GM19452 (cell line): ENCODE measurements around the gene RNF121.

Experiments used
- ATAC-seq: cut with Tn5 transposase; IDR thresholded peaks from one replicate; pipeline ENCODE4 v1.9.1; 2021; ENCODE audit not compliant: unreplicated experiment

Gene RNF121

GRCh38 chr11:72026090-72026489 lies 97.2 kb downstream of the RNF121 start:
- no peak for ATAC-seq

- no peak for ATAC-seq
Observed at GRCh38 chr11:72030472-72031045, 101.7 kb downstream of the RNF121 start.

GRCh38 chr11:72036687-72037086 lies 107.8 kb downstream of the RNF121 start:
- ATAC-seq, result no peak

DNA sequence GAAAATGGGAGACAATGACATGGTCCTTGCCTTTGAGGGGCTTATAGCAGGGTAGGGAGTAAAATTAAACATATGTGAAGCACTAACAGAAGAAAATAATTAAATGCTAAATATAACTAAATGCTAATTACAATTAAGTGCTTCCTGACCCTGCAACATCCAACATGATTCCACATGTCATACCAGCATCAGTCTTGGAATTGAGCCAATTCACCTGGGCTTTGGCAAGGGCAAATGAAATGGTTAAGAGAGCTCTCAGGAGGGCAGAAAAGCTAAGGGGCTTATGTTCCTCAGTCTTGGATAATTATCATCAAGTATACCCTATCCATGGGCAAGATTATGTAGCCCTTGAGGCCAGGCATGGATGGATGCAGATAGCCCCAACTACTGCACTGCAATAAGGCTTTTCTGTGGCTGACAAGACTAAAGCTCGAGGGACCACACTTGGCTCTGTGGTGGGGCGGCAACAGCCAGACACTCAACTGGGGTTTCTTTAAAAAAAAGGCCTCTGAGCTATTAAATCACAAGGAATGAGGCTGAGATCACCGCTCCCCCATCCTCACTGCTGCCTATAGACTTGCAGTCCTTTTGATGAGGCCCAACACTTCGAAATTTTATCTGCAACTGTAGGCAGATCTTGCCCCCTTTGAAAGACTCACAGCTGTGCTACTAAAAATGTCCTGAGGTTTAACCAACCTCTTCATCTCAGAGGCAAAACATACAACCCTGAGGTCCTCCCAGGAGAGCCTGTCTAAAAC lies 108.9 kb downstream of the RNF121 start:
- no peak for ATAC-seq

DNA sequence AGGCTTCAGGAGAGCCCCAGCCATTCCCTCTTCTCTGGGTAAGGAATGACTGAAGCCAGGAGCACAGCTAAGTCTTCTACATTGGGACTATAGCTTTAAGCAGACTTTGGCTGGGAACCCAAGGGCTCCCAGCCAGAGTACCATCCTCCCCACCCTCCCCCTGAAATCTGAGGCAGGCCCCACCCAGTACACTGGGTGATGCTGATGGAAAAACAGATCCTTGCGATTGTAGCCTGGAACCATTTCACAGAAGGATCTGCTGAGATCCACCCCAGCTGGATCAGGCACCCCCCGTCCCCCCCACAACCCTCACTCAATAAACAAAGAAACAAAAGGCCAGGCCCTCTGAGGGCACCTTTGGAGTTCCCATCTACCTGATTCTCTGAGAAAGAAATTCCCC lies 109.6 kb downstream of the RNF121 start:
- ATAC-seq, result no peak

DNA sequence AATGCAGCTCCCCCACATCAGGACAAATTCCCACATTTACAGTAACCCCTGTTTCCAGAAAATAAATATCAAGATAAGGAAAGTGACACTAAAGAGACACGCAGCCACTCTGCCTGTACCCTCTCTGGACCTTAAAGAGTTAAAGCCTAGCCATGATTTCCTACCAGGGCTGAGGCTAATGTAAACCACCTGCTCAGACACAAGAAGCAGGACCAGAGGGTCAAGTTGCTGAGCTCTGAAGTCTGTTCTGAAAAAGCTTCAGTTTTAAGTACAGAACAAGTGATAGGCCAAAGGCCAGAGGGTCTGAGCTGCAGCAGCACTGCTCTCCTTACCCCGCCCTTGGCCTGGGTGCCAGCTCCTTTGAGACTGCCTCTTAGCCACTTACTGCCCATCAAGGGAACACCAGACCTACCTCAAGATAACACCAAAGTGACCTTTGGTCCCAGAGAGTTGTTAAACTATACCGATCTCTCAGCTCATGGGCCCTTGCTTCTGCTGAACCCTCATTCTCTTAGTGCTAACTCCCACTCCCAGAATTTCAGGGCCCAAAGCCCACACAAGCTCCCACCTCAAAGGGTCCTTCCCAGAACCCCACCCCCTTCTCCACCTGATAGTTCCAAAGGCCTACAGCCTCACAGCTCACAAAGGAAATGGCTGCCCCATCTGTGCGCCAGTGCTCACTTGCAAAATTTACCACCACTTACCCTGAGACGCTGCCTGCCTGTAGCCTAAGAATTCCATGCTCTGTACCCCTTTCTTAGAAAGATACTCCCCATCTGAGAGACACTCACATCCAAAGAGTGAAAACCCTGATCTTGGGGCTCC lies 110.4 kb downstream of the RNF121 start:
- no peak for ATAC-seq

DNA sequence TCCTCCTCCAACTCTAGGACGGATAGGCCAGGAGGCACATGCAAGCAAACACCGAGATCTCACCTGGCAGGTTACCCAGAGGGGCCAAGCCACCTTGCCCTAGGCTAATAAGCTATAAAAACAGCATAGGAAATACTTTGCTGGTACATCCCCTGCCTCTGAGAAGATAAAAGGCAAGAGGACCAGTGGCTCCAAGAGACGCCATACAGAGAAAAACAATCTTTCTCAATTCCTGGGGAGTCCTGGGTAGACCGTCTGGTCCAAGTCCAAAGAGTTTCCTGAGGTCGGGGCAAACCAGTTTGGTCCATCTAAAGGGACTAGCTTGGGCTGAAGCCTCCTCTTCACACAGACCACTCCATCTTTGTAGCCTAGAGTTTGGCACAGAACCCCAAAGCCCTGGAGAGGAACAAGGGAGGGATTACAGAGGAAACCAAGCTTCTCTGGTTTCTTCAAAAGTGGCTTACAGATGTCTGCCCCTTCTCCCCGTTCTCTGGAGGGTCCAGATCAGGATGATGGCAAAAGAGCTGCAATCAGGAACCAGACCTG lies 111.1 kb downstream of the RNF121 start:
- no peak for ATAC-seq

DNA sequence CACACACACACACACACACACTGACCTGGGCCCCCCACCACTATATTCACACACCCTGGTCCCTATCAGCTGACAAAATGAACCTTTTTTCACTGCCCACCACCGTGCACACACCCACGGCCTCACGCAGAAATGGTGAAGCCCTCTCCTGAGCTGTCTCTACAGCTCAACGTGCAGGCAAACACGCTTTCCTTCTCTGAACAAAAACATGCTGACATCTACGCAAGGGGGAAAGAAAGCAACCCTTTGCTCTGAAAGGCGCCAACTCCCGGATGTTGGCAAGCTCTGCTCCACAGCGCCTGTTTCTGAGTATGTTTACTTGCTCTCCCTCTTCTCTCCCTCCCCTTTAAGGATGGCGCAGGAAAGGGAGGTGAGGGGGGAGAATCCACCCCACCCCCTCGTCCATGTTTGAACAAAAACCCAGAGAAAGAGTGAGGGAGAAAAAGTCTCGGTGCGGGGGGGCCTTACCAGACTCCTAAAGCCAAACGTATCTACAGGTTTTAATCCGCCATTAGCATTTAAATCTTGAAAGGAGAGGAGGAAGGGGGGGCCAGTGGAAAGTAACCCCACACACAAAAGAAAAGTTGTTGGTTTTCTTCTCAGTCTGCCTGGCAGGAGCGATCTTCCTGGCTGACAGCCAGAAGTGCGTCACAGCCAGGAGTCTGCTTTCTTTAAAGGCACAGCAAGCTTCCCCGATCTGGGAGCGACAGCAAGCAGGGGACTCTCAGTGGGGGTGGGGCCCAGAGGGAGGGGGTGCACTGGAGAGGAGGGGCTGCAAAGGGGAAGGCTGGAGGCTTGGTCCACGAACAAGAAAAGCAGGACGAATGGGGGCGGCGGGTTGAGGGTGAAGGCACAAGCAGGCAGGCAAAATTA lies 111.9 kb downstream of the RNF121 start:
- ATAC-seq, result no peak

GRCh38 chr11:72041364-72042063 lies 112.7 kb downstream of the RNF121 start:
- ATAC-seq, result no peak

DNA sequence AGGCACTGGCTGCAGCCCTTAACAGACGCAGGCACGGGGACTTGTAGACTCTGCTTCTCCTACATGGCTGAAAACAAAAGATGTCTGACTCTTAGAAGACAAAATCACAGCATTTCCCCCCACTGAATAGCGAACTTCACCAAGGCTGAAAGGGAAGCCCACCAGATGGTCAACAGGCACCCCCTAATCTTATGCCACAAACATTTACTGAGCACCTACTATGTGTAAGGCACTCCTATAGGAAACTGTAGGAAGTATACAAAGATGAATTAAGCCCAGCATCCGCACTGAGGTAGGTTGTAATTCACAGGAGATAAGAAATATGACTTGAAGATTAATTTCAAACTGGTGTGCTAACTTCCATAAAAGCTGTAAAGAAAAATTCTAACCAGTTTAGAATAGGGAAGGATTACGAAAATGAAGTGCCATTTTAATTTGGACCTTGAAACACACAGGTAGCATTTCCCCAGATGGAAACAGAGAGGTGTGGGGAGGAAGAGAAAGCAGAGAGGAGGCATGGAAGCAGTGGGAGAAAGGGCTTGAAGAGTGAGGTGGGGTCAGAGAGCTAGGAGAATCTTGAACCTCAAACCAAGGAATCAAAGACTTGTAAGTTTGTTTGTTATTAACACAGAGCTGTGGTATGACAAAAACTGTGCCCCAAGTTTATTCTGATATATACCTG lies 113.4 kb downstream of the RNF121 start:
- no peak for ATAC-seq

GRCh38 chr11:72045849-72046248 lies 117.0 kb downstream of the RNF121 start:
- ATAC-seq, result no peak
